Stimulated activated CD4-positive, alpha-beta T cell treated with anti-CD3 and anti-CD28 coated beads, Interleukin-1b, Interleukin-23, amount 100 ng/mL, for 24 hours (primary cell): ENCODE results near the gene PPID.
"Not testable (repeated sequence)": the region's sequence is repeated elsewhere in the genome, so short reads cannot be mapped to it uniquely, and the experiment has no call there.

Experiments used
- DNase-seq, 4 experiments: peaks; one replicate each; pipeline ENCODE4 v3.0.0-alpha.2; 2020; ENCODE audit warnings: low read depth in 4 of 4, low spot score in 1 of 4

PPID gene

DNA sequence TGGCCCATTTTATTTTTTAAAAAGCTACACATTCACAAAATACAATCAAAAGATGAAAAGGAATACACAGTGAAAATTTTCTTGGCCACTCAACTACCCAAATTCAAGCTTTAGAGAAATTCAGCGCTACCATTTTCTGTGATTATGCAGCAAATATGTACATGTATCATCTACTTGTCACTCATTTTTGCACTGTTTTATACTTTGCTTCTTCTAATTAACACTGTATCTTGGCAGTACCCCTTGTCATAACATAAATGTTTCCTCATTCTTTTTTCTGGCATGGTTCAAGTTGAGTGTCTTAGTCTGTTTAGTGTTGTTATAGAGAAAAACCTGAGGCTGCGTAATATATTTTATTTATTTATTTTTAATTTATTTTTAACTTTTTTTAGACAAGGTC is 15.7 kb upstream of the PPID start:
- no peak for DNase-seq

DNA sequence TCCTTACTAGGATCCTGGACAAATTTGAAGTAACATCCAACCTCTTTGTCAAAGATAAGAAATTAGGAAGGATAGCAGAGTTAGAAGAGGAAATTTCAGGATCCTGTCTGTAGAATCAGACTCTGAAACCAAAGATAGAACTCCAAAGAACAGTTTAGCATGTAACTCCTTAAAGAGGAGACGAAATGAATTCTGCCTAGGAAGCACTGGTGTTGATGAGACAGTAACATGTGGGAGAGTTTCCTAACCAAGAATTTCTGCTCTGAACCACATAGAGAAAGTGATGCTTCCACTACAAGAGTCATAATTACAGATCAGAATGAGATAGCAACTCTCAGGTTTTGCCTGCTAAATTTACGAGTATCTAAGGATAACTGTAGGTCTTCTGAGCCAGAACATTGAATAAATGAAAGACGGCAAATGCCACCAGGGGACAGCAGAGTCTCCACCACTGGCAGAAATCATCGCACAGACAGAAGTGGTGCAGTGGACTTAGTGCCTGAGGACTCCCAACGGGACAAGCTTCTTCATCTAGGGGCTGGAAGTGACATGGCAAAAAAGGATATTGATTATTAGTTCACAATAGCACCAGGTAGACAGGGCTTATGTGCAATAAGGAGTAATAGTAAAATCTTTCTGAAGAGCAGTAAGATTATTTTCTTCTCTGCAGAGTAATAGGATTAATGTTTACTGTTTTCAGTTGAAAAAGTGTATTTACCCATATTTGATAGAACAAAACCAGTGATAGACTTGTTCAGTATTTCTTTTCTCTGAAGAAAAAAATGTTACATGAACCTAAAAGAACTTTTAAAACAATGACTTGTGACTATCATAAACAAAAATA is 6.7 kb upstream of the PPID start:
- peak in 2 of 4 experiments; percentile 13 to 30 for DNase-seq

DNA sequence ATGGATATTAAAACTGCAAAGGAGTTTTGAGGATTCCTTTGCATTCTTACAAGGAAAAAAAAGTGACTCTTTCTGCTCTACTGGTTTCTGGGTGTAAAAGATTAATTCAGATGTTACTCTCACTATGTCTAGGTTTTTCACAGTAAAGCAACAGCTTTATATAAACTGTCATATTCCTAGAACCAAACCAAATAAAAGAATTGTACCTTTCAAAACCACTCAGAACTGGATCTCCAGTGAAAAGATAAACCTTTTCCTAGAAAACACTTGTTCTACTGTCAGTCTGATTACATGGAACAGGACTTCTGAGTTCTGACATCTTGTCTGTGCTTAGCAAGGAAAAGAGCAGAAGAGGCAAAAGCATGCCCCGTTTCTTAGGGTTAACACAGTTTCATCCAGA is 5.0 kb upstream of the PPID start:
- DNase-seq: no peak

DNA sequence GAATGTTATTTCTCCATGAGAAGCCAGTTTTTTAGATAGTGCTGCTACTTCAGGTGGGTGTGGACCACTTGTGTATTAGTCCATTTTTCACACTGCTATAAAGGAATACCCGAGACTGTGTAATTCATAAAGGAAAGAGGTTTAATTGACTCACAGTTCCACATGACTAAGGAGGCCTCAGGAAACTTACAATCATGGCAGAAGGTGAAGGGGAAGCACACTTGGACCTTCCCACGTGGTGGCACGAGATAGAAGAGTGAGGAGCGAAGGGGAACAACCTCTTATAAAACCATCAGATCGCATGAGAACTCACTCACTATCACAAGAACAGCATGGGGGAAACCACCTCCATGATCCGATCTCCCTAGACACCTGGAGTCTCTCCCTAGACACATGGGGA is 3.4 kb upstream of the PPID start:
- no peak for DNase-seq

DNA sequence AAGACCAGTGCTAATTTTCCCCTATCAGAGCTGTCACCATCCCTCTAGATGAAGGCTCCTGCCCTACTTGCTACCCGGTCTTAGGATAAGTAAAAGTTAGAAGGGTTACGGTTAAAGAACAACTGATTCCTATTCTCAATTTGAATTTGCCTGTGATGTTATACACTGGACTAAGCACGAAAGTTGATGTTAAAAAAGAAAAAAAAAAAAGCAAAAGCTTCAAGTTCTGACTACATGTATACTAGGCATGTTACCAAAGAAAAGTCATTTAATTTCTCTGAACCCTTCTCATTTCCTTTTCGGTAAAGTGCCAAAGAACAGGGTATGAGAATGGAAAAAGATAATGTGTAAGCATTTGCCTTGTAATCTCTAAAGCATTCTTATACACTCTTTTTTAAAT is 1.4 kb upstream of the PPID start:
- DNase-seq: no peak

DNA sequence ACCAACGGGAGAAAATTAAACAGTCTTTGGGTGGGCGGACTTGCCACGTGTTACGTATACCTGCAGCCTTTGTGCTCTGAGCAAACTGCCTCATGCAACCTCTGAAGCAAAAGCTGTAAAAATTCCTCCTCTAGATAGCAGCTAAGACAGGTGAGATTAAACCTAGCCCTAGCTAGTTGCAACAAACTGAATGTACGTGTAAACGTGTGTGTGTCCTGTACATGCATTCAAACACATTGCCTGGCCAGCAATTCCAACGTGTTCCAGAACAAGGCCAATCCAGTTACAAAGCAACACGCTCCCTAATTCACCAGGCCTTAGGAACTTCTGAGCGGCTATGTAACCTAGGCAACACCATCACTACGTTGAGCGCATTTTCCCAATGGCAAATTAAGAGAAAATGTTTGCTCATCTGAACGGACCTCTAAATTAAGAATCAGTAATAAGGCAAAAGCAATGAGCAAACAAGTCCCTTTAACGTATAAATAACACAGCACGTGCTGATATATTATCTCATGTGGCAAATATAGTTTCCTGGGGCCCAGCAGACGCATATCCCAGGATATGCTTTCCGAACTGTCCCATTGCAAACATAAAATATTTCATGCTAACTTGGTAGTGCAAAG is 792 bp downstream of the PPID start:
- DNase-seq: no peak

DNA sequence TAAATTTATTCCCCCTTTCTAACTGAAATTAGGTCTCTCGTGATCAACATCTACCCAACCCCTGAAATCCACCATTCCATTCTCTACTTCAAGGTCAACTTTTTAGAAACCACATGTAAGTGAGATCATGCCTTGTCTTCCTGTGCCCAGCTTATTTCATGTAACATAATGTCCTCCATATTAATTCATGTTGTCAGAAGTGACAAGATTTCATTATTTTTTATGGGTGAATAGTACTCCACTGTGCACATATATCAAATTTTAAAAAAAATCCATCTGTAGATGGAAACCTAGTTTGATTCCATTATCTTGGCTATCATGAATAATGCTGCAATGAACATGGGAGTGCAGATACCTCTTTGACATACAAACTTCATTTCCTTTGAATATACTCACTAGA is 1.5 kb downstream of the PPID start:
- no peak for DNase-seq

DNA sequence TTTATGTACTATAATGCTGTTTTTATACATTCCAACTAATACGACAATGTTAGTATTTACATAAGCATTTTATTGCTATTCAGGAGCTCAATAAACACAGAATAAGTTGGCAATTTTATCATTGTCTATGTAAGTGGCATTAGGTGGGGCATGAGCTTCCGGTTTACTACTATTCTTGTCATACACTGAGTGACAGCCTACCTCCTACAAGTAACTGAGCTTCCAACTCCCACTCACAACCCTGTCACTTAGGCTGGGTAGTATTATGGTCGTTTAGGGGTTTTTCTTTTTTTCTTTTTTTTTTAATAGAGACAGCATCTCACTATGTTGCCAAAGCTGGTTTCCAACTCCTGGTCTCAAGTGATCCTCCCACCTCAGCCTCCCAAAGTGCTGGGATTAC is 7.4 kb downstream of the PPID start:
- DNase-seq: no peak

DNA sequence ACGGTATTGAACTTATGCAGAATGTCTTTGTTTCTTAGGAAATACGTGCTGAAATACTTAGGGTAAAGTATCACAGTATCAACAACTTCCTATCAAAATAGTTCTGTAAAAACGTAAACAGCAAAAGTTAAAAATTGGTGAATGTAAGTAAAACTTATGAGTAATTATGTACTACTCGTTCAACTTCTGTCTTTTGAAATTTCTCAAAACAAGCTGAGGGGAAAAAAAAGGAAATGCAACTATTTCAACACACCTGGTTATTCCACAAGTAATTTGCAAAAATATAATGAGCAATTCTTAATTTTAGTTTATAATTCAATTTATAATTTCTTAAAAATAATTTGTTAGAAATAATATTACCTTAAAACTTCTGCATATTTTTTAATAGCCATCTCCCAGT is 8.3 kb downstream of the PPID start:
- no peak for DNase-seq

DNA sequence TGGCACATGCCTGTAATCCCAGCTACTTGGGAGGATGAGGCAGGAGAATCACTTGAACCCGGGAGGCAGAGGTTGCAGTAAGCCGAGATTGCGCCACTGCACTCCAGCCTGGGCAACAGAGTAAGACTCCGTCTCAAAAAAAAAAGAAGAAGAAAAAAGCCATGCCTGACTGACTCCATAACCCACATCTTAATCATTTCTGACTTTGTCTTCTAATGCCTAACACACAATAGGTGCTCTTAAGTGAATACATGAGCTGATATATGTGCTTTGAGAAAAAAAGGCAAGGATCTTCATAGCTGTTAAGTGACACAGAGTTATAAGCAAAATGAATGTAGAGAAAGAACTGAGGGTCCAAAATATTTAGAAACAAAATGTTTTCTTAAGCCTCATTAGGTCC is 10.6 kb downstream of the PPID start:
- DNase-seq: not testable (repeated sequence)

DNA sequence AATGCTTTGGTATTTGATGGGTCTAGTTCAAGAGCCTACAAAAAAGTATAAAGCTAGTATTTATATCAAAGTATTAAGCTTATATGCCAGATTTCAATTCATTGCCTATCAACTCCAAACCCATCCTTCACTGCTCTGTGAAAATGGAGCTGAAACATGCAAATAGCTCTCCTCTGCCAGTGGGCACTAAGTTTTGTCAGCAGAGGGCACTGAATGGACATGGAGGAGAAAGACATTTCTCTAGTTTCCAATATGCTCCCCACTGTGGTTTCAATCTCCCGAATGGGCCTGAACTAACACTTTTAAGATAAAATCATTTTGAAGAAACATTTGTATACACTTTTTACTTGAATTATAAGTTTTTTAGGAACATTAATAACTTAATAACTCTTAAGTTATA is 12.4 kb downstream of the PPID start:
- no peak for DNase-seq

DNA sequence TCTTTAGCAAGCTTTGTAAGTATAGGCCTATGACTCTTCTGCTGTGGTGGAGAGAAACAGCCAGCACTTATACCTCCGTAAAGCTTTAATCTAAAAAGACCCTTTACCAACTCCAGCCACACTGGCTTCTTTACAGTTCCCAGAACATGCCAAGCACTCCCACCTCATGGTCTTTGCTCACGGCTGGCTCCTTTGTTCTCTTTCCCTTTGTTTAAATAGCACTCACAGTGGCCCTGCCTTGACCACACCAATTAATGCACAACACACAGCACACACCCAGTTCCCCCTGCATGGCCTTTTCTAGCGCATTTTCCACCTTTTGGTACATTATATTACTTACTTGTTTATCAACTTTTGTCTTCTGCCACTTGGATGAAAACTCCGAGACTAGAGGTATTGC is 18.9 kb downstream of the PPID start:
- DNase-seq: no peak

DNA sequence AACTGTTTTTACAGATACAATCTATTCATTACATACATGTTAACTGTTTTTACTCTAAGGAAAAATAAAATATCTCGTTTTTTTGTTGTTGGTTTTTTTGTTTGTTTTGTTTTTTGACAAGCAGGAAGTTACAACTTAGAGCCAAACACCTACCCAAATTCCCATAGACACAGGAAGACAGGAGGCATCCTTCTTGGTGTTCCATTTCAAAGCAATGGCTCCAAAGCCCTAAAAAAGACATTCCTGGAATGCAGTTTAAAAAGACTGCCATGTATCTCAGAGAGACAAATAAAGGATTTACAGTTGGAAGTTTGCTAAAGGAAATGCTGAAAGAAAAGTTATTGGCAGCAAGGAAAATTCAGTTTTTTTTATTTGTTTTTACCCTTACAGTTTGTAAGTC is 34.4 kb downstream of the PPID start:
- DNase-seq: no peak

DNA sequence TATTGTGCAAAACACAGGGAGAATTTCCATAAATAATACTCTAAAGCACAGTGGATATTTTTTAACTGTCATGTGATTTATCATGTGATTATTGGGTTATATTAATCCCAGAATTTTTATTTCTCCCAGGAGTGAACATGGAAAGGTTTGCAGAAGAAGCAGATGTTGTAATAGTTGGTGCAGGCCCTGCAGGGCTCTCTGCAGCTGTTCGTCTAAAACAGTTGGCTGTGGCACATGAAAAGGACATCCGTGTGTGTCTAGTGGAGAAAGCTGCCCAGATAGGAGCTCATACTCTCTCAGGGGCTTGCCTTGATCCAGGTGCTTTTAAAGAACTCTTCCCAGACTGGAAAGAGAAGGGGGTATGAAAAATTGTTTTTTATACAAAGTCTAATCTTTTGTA is 41.1 kb downstream of the PPID start:
- no peak for DNase-seq

DNA sequence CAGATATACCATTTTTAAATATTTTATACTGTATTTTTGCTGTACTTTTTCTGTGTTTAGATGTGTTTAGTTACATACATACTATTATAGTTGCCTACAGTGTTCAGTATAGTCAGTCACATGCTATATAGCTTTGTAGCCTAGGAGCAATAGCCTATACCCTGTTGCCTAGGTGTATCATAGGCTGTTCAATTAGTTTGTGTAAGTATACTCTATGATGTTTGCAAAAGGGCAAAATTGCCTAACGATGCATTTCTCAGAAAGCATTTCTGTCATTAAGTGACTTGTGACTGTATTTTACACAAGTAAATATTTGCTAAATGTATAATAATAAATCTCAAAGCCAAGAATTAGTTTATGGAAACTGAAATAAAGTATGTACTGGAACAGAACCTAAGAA is 41.6 kb downstream of the PPID start:
- no peak for DNase-seq

DNA sequence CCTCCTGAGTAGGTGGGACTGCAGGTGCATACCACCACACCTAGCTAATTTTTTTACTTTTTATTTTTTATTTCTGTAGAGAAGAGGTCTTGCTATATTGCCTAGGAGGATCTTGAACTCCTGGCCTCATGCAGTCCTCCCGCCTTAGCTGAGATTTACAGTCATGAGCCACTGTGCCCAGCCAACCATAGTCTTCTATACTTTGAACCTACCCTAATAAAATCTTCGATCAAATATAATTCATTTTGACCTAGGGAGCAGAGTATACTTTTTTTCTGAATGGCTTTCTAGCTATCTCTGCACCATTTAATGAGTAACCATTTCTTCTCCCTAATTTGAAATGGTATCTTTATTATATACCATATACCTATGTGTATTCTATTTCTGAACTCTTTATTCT is 44.4 kb downstream of the PPID start:
- DNase-seq: no peak

DNA sequence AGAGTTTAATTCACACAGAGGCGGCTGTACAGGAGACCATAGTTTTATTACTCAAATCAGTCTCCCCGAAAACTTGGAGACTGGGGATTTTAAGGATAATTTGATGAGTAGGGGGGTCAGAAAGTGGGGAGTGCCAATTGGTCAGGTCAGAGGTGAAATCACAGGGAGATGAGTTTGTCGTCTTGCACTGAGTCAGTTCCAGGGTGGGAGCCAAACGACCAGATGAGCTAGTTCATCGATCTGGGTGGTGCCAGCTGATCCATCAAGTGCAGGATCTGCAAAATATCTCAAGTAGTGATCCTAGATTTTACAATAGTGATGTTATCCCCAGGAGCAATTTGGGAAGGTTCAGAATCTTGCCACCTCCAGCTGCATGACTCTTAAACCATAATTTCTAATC is 47.1 kb downstream of the PPID start:
- DNase-seq: no peak

DNA sequence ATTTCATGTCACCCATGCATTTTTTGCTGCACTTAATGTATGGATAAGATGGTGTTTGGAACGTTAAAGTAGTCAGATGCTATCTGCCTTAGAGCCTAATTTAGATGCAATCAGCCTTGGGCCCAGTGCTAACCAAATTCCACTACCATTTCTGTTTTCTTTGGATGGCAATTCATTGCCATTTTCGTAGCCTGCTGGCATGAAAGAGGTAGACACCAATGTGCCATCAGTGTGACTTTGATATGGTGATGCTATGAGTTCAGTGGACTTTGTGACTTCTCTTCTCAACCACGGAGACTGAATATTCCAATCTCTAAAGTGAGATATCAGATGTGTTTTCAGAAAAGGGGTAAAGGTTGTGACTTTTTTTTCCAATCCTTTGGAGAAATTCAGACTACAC is 49.6 kb downstream of the PPID start:
- no peak for DNase-seq

DNA sequence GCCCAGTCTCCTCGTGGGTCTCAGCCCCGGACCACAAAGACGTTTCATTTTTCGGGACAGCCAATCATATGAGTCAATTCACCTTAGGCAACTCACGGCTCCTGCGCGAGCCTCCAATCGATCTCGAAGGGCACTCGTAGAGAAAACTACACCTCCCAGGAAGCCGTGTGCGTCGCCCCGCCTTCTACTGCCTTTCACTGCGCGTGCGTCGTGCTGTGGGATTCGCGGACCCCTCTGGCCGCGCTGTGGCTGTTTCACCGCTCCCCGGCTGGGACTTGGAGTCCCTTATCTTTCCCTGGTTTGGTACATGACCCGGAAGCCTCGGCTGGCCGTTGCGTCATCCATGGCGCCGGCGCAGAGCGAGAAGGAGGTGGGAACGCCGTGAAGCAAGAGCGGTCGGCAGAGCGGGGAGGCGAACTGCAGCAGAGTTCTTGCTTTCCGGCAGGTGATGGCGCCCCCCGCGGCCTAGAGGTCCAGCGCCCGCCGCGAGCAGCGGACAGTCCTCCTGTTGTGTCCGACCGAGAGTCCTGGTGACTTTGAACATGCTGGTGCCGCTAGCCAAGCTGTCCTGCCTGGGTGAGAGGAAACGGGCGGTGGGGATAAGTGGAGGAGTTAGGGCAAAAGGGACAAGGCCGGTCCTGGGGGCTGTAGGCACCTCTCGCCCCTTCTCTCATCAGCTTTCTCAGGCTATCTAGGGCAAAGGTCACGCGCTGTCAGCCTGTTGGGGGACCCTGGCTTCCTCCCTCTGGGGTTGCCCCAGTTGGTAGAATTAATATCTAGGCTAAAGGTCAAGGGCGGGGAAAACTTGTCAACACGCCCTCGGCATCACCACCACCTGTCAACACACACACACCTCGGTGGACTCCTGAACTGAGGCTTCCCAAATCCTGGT is 51.0 kb downstream of the PPID start, which contains the start of gene ETFDH:
TSS of gene ETFDH (plus strand) at position 382 of the 892 bp plus-strand sequence. CDS start at position 543, 161 bp downstream.
- peak; percentile 91 to 97 (median 94) for DNase-seq

DNA sequence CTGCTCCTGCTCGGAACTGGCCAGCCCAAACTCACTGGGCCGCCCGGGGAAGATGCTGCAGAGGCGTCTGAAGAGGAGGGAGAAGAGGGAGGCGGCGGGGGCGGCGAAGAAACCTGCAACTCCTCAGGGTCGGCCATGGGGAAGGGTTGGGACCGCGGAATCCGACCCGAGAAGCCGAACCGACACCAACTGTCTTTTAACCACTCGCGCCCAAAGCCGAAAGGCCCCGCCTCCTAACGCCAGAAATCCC is 51.6 kb downstream of the PPID start, which contains the start of gene C4orf46:
TSS of gene C4orf46 (minus strand) at position 223 of the 250 bp plus-strand sequence. CDS start at position 137, 86 bp downstream.
- no peak for DNase-seq

DNA sequence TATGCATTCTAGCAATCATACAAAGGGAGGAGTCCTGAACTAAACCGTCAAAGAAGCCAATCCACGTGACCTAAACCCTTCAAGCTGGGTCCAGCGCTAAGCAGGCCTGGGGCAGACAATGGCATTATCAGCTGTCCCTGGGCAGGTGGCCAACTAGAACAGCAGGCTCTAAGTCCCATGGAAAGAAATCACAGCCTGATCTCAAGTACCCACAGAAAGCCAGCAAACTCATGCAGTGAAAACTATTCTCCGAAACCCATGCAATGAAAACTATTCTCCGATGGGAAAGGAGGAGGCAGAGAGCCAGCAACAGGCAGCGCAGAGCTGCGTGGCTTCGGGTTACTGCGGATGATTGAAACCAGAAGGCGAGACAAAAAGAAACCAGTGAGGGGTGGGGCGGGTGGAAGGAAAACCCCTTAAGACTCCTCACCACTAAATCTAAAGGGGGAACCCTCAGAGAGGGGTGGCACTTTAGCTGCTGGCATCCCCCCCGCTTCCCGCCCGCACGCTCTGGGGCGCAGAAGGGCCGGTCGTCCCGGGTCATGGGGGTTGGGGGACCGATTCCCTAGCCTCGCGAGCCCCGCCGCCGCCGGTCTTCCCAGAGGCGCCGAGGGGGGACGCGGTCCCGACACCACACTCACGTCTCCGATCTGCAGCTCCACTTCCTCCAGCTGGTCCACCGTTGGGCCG is 52.1 kb downstream of the PPID start:
- peak; percentile 15 to 55 (median 36) for DNase-seq
